ENCODE data around the gene STAP2. TPM values are rescaled to one million over a fixed set of nuclear protein-coding genes. Genes with fewer than 3 reads are reported as not detected.
"Not testable (repeated sequence)": the region's sequence is repeated elsewhere in the genome, so short reads cannot be mapped to it uniquely, and the experiment has no call there.

STAP2 gene
- total RNA-seq, 1 donor from 2014 or later, result 6.8 TPM

- peaks cover 14% of the 10 kb centered on the region for H3K27me3 Mint-ChIP-seq (ENCODE audit: insufficient read depth, low read depth)
- peaks cover 21% of the 10 kb centered on the region for H3K4me1 Mint-ChIP-seq
- Histone ChIP-seq H3K9me3 (ENCODE audit: low read depth) (no peaks in the 10 kb centered on the region), H3K79me2 (ENCODE audit: low read depth) (no peaks in the 10 kb centered on the region), H3K4me1 (peaks cover 11% of the 10 kb centered on the region), H3K9ac (no peak overlapping the region), H3K27me3 (peaks cover 23% of the 10 kb centered on the region), H2AFZ (replicated peaks) (no peak overlapping the region), H3K4me3 (no peak overlapping the region), H3F3A (ENCODE audit: low read depth) (peaks cover 6% of the 10 kb centered on the region), H3K27ac (no peak overlapping the region), H4K20me1 (ENCODE audit: low read depth) (no peaks in the 10 kb centered on the region), H3K4me2 (no peak overlapping the region), H3K36me3 (no peaks in the 10 kb centered on the region)
- peak overlapping the region; percentile 59 for H3K27ac Mint-ChIP-seq
- no peaks in the 10 kb centered on the region for H3K36me3 Mint-ChIP-seq
- H3K4me3 Mint-ChIP-seq, result no peak overlapping the region
- no peak for DNase-seq (ENCODE audit: low spot score)
- H3K9me3 Mint-ChIP-seq, result no peaks in the 10 kb centered on the region
- TF ChIP-seq EZH2phosphoT487 (IDR thresholded peaks at IDR 0.05), result no peak
- TF ChIP-seq EZH2 (IDR thresholded peaks at IDR 0.05), result no peak
- no peak for TF ChIP-seq CTCF (IDR thresholded peaks at IDR 0.05)
These were observed 50.4 kb downstream of the STAP2 start for GRCh38 chr19:4288091-4288777.

- H3K4me1 ChIP-seq; H4K20me1 ChIP-seq (ENCODE audit: low read depth); H3K27ac ChIP-seq; H3F3A ChIP-seq (ENCODE audit: low read depth); H3K9me3 ChIP-seq (ENCODE audit: low read depth); H3K4me3 ChIP-seq; H3K9me3 Mint-ChIP-seq; H3K4me3 Mint-ChIP-seq; DNase-seq (ENCODE audit: low spot score); H3K36me3 Mint-ChIP-seq; H3K27ac Mint-ChIP-seq; H3K36me3 ChIP-seq; H3K9ac ChIP-seq; H2AFZ ChIP-seq (replicated peaks); H3K4me2 ChIP-seq; H3K79me2 ChIP-seq (ENCODE audit: low read depth): not testable (repeated sequence)
- peaks cover 12% of the 10 kb centered on the region for H3K4me1 Mint-ChIP-seq
- H3K27me3 ChIP-seq, result peaks cover 44% of the 10 kb centered on the region
- peaks cover 25% of the 10 kb centered on the region for H3K27me3 Mint-ChIP-seq (ENCODE audit: insufficient read depth, low read depth)
These were observed 52.5 kb downstream of the STAP2 start for GRCh38 chr19:4286141-4286540.

GRCh38 chr19:4284974-4285373 lies 53.7 kb downstream of the STAP2 start:
- H3K36me3 ChIP-seq, result no peaks in the 10 kb centered on the region
- H3F3A ChIP-seq (ENCODE audit: low read depth), result peaks cover 6% of the 10 kb centered on the region
- Mint-ChIP-seq H3K36me3 (no peaks in the 10 kb centered on the region), H3K9me3 (no peaks in the 10 kb centered on the region), H3K27ac (no peak overlapping the region), H3K4me3 (peak overlapping the region; percentile 72), H3K27me3 (ENCODE audit: insufficient read depth, low read depth) (peaks cover 36% of the 10 kb centered on the region), H3K4me1 (peaks cover 5% of the 10 kb centered on the region)
- H3K79me2 ChIP-seq (ENCODE audit: low read depth), result no peaks in the 10 kb centered on the region
- no peaks in the 10 kb centered on the region for H3K9me3 ChIP-seq (ENCODE audit: low read depth)
- H3K4me1 ChIP-seq, result peaks cover under 1% of the 10 kb centered on the region
- H2AFZ ChIP-seq (replicated peaks), result peak overlapping the region; percentile 76
- H3K27ac ChIP-seq, result no peak overlapping the region
- H3K4me2 ChIP-seq, result peak overlapping the region; percentile 59
- no peak overlapping the region for H3K9ac ChIP-seq
- TF ChIP-seq EZH2 (IDR thresholded peaks at IDR 0.05) (no peak), EZH2phosphoT487 (IDR thresholded peaks at IDR 0.05) (no peak), CTCF (IDR thresholded peaks at IDR 0.05) (no peak)
- no peak for DNase-seq (ENCODE audit: low spot score)
- H4K20me1 ChIP-seq (ENCODE audit: low read depth), result no peaks in the 10 kb centered on the region
- no peak overlapping the region for H3K4me3 ChIP-seq
- H3K27me3 ChIP-seq, result peaks cover 56% of the 10 kb centered on the region

GRCh38 chr19:4284176-4284958 lies 54.3 kb downstream of the STAP2 start:
- no peaks in the 10 kb centered on the region for H3K9me3 ChIP-seq (ENCODE audit: low read depth)
- no peak overlapping the region for H3K27ac ChIP-seq
- H2AFZ ChIP-seq (replicated peaks), result peak overlapping the region; percentile 76
- Mint-ChIP-seq H3K9me3 (no peaks in the 10 kb centered on the region), H3K36me3 (no peaks in the 10 kb centered on the region), H3K27ac (no peak overlapping the region), H3K4me3 (peak overlapping the region; percentile 72), H3K4me1 (peaks cover 5% of the 10 kb centered on the region), H3K27me3 (ENCODE audit: insufficient read depth, low read depth) (peaks cover 39% of the 10 kb centered on the region)
- peaks cover 7% of the 10 kb centered on the region for H3K4me1 ChIP-seq
- no peaks in the 10 kb centered on the region for H4K20me1 ChIP-seq (ENCODE audit: low read depth)
- H3F3A ChIP-seq (ENCODE audit: low read depth), result peaks cover 11% of the 10 kb centered on the region
- H3K36me3 ChIP-seq, result no peaks in the 10 kb centered on the region
- TF ChIP-seq CTCF (IDR thresholded peaks at IDR 0.05) (no peak), EZH2 (IDR thresholded peaks at IDR 0.05) (no peak), EZH2phosphoT487 (IDR thresholded peaks at IDR 0.05) (no peak)
- no peak overlapping the region for H3K4me3 ChIP-seq
- peak overlapping the region; percentile 59 for H3K4me2 ChIP-seq
- peak; percentile 87 for DNase-seq (ENCODE audit: low spot score)
- H3K9ac ChIP-seq, result no peak overlapping the region
- no peaks in the 10 kb centered on the region for H3K79me2 ChIP-seq (ENCODE audit: low read depth)
- peaks cover 62% of the 10 kb centered on the region for H3K27me3 ChIP-seq

Data from neural progenitor cell (in vitro differentiated cells).